Sigmoid colon (tissue), 7 donors: ENCODE measurements around the gene C16orf96. TPM values are rescaled to one million over a fixed set of nuclear protein-coding genes. Genes with fewer than 3 reads are reported as not detected.

ENCODE experiments used
- DNase-seq: peaks from one replicate; pipeline ENCODE4 v3.0.0-alpha.2; 2019
- H3K27ac ChIP-seq, 4 donors: fragments of 200-600 bp; sonication (generic); one replicate each; pipeline ENCODE4 v1.5.1; 2016 to 2019; ENCODE audit warnings: mild to moderate bottlenecking in 1 of 4
- H3K27me3 ChIP-seq, 3 donors: fragments of 200-600 bp; sonication (generic); one replicate each; pipeline ENCODE4 v1.5.1; 2019; ENCODE audit warnings: mild to moderate bottlenecking in 1 of 3
- H3K36me3 ChIP-seq, 4 donors: fragments of 200-600 bp; sonication (generic); one replicate each; pipeline ENCODE4 v1.5.1; 2016 to 2019
- H3K4me1 ChIP-seq, 4 donors: fragments of 200-600 bp; sonication (generic); one replicate each; pipeline ENCODE4 v1.5.1; 2017 to 2019
- H3K4me3 ChIP-seq, 4 donors: fragments of 200-600 bp; sonication (generic); one replicate each; pipeline ENCODE4 v1.5.1; 2017 to 2019; ENCODE audit warnings: mild to moderate bottlenecking in 2 of 4, moderate library complexity in 1 of 4
- H3K9me3 ChIP-seq, 4 donors: fragments of 200-600 bp in 3 of 4; sonication (generic) in 3 of 4; one replicate each; pipeline versions ENCODE4 v1.5.1 to v1.6.1; 2013 to 2019
- CTCF ChIP-seq, 4 experiments: fragments of 450-650 bp in 3 of 4; fragments of 200-600 bp in 1 of 4; IDR thresholded peaks; one replicate each; pipeline ENCODE4 v1.5.1; 2016 to 2019; ENCODE audit warnings: antibody characterized with exemption in 4 of 4, mild to moderate bottlenecking in 3 of 4, moderate library complexity in 2 of 4
- EP300 ChIP-seq, 4 donors: sonication (generic); formaldehyde crosslinking; IDR thresholded peaks; one replicate each; pipeline ENCODE4 v1.6.1; 2017; ENCODE audit warnings: antibody characterized with exemption in 4 of 4
- POLR2A ChIP-seq, 2 donors: fragments of 450-650 bp; IDR thresholded peaks; one replicate each; pipeline ENCODE4 v1.6.1; 2016; ENCODE audit warnings: antibody characterized with exemption in 2 of 2, mild to moderate bottlenecking in 2 of 2, moderate library complexity in 2 of 2
- POLR2AphosphoS5 ChIP-seq, 4 donors: sonication (generic); formaldehyde crosslinking; IDR thresholded peaks; one replicate each; pipeline ENCODE4 v1.6.1; 2017; ENCODE audit warnings: antibody characterized with exemption in 4 of 4
- WGBS, 2 donors: extraction: QIAGEN DNeasy Blood & Tissue Kit; methylation state at CpG; one replicate each; pipeline ENCODE4 v1.1.7; 2013; 5-methylcytosine and 5-hydroxymethylcytosine counted together
- intact Hi-C: fragments of 100-400 bp; cut with DNase I; formaldehyde crosslinking; loops from one replicate; pipeline ENCODE4 v1.15.1; 2023
- polyA plus RNA-seq, 3 donors: library from polyadenylated mRNA; stranded (reverse); fragments of 200-250 nt; gene quantifications; one replicate each; pipeline ENCODE4 v1.2.3, GENCODE V29; 2013
- total RNA-seq, 4 donors: library from RNA; depleted of rRNA; stranded (reverse); fragments of >200 nt; gene quantifications; one replicate each; pipeline ENCODE4 v1.1.0, GENCODE V29; 2016
- donor health status: healthy with polysubstance abuse.
- donor health status: Bipolar disorder and iron deficiency.
- donor health status: healthy.

Gene C16orf96
- total and polyA plus RNA-seq, 7 donors = under 0.01 to 0.16 (median 0.09) TPM; not detected in 4

GRCh38 chr16:4556580-4556979 is 440 bp downstream of the C16orf96 start:
- intact Hi-C loops = no loop called here
- H3K9me3 ChIP-seq = no peaks in the 10 kb centered on the region
- no peak overlapping the region for H3K27ac ChIP-seq
- H3K4me1 ChIP-seq = no peaks in the 10 kb centered on the region
- no peaks in the 10 kb centered on the region for H3K36me3 ChIP-seq
- WGBS, 2 donors = 76 to 89% methylated on average over 14 of the region's 14 CpGs
- no peak for TF ChIP-seq CTCF (IDR thresholded peaks at IDR 0.05)
- no peak for TF ChIP-seq EP300 (IDR thresholded peaks at IDR 0.05)
- no peak for TF ChIP-seq POLR2AphosphoS5 (IDR thresholded peaks at IDR 0.05)
- TF ChIP-seq POLR2A (IDR thresholded peaks at IDR 0.05) = no peak
- H3K27me3 ChIP-seq = no peaks in the 10 kb centered on the region
- H3K4me3 ChIP-seq = no peak overlapping the region
- DNase-seq = no peak

- TF ChIP-seq POLR2A (IDR thresholded peaks at IDR 0.05) = no peak
- TF ChIP-seq POLR2AphosphoS5 (IDR thresholded peaks at IDR 0.05) = no peak
- DNase-seq = no peak
- Histone ChIP-seq H3K27me3 (no peaks in the 10 kb centered on the region), H3K27ac (no peak overlapping the region), H3K4me3 (no peak overlapping the region), H3K4me1 (no peaks in the 10 kb centered on the region), H3K36me3 (no peaks in the 10 kb centered on the region), H3K9me3 (no peaks in the 10 kb centered on the region)
- intact Hi-C loops = no loop called here
- WGBS, 2 donors = 79 to 86% methylated on average over 10 of the region's 10 CpGs
Measured at GRCh38 chr16:4557973-4558372, 1.8 kb downstream of the C16orf96 start.

- no peaks in the 10 kb centered on the region for H3K36me3 ChIP-seq
- WGBS, 2 donors = 65 to 68% methylated on average over 9 of the region's 9 CpGs
Measured at GRCh38 chr16:4561596-4561995, 5.5 kb downstream of the C16orf96 start.

GRCh38 chr16:4564661-4565267 is 8.6 kb downstream of the C16orf96 start:
- no peak for DNase-seq
- Histone ChIP-seq H3K4me1 (no peaks in the 10 kb centered on the region), H3K4me3 (no peak overlapping the region), H3K27me3 (no peaks in the 10 kb centered on the region), H3K9me3 (no peaks in the 10 kb centered on the region), H3K27ac (no peak overlapping the region), H3K36me3 (no peaks in the 10 kb centered on the region)
- WGBS, 2 donors = 87 to 88% methylated on average over 18 of the region's 18 CpGs
- TF ChIP-seq POLR2AphosphoS5 (IDR thresholded peaks at IDR 0.05) = no peak
- TF ChIP-seq POLR2A (IDR thresholded peaks at IDR 0.05) = no peak
- intact Hi-C loops = no loop called here

More at GRCh38 chr16:4561596-4561995, 5.5 kb downstream of the C16orf96 start:
- DNase-seq = no peak
- no peaks in the 10 kb centered on the region for H3K4me1 ChIP-seq
- TF ChIP-seq CTCF (IDR thresholded peaks at IDR 0.05) (no peak), EP300 (IDR thresholded peaks at IDR 0.05) (no peak), POLR2A (IDR thresholded peaks at IDR 0.05) (no peak), POLR2AphosphoS5 (IDR thresholded peaks at IDR 0.05) (no peak)
- H3K27ac ChIP-seq = no peak overlapping the region
- H3K27me3 ChIP-seq = no peaks in the 10 kb centered on the region
- no peak overlapping the region for H3K4me3 ChIP-seq
- no peaks in the 10 kb centered on the region for H3K9me3 ChIP-seq
- intact Hi-C loops = no loop called here

GRCh38 chr16:4566144-4566543 is 10.0 kb downstream of the C16orf96 start:
- Histone ChIP-seq H3K27me3 (no peaks in the 10 kb centered on the region), H3K4me1 (no peaks in the 10 kb centered on the region), H3K4me3 (no peak overlapping the region), H3K27ac (no peak overlapping the region), H3K9me3 (no peaks in the 10 kb centered on the region), H3K36me3 (no peaks in the 10 kb centered on the region)
- WGBS, 2 donors = 67 to 82% methylated on average over 3 of the region's 3 CpGs
- no peak for DNase-seq
- TF ChIP-seq POLR2AphosphoS5 (IDR thresholded peaks at IDR 0.05) (no peak), POLR2A (IDR thresholded peaks at IDR 0.05) (no peak), CTCF (IDR thresholded peaks at IDR 0.05) (no peak), EP300 (IDR thresholded peaks at IDR 0.05) (no peak)
- intact Hi-C loops = no loop called here

- Histone ChIP-seq H3K36me3 (no peaks in the 10 kb centered on the region), H3K27me3 (no peaks in the 10 kb centered on the region), H3K27ac (no peak overlapping the region), H3K9me3 (no peaks in the 10 kb centered on the region), H3K4me1 (no peaks in the 10 kb centered on the region), H3K4me3 (no peak overlapping the region)
- intact Hi-C loops = no loop called here
- no peak for DNase-seq
- no peak for TF ChIP-seq POLR2A (IDR thresholded peaks at IDR 0.05)
- TF ChIP-seq EP300 (IDR thresholded peaks at IDR 0.05) = no peak
- TF ChIP-seq CTCF (IDR thresholded peaks at IDR 0.05) = no peak
- no peak for TF ChIP-seq POLR2AphosphoS5 (IDR thresholded peaks at IDR 0.05)
- 74 to 75% methylated on average over 6 of the region's 6 CpGs for WGBS, 2 donors
Measured at GRCh38 chr16:4570086-4570485, 13.9 kb downstream of the C16orf96 start.
